Liver (tissue), 3 donors: ENCODE results near the gene PNPT1.
"Not testable (repeated sequence)": the region's sequence is repeated elsewhere in the genome, so short reads cannot be mapped to it uniquely, and the experiment has no call there.

Experiments
- CTCF ChIP-seq: fragments of 150-350 bp; IDR thresholded peaks from 2 replicates; pipeline ENCODE4 v1.5.1; 2017; ENCODE audit warnings: improper control_type of control experiment, low read depth, low read length; ENCODE audit not compliant: missing input control
- EGR1 ChIP-seq, 2 donors: IDR thresholded peaks; 2 replicates each; pipeline ENCODE4 v1.6.1; 2016 to 2018; ENCODE audit warnings: antibody characterized with exemption in 2 of 2, low read depth in 2 of 2
- FOXA1 ChIP-seq: IDR thresholded peaks from 2 replicates; pipeline ENCODE4 v1.6.1; 2016; ENCODE audit warnings: antibody characterized with exemption
- GABPA ChIP-seq, 2 donors: IDR thresholded peaks in 1 of 2; conservative IDR thresholded peaks in 1 of 2; 2 replicates each; pipeline ENCODE4 v1.6.1; 2016; ENCODE audit warnings: antibody characterized with exemption in 2 of 2, mild to moderate bottlenecking in 1 of 2, moderate library complexity in 1 of 2
- JUND ChIP-seq, 2 donors: IDR thresholded peaks; 2 replicates each; pipeline ENCODE4 v1.6.1; 2016; ENCODE audit warnings: antibody characterized with exemption in 2 of 2
- MAX ChIP-seq: IDR thresholded peaks from 2 replicates; pipeline ENCODE4 v1.6.1; 2016; ENCODE audit warnings: antibody characterized with exemption
- NR2F2 ChIP-seq: IDR thresholded peaks from 2 replicates; pipeline ENCODE4 v1.6.1; 2016; ENCODE audit warnings: antibody characterized with exemption
- RAD21 ChIP-seq, 2 donors: IDR thresholded peaks; 2 replicates each; pipeline ENCODE4 v1.6.1; 2016; ENCODE audit warnings: antibody characterized with exemption in 2 of 2, mild to moderate bottlenecking in 2 of 2
- SP1 ChIP-seq: IDR thresholded peaks from 2 replicates; pipeline ENCODE4 v1.6.1; 2018; ENCODE audit warnings: antibody characterized with exemption, mild to moderate bottlenecking
- YY1 ChIP-seq: IDR thresholded peaks from 2 replicates; pipeline ENCODE4 v1.6.1; 2016; ENCODE audit warnings: antibody characterized with exemption, mild to moderate bottlenecking
- ZBTB33 ChIP-seq: IDR thresholded peaks from 2 replicates; pipeline ENCODE4 v1.6.1; 2016; ENCODE audit warnings: antibody characterized with exemption
- TF ChIP-seq, protein P1 (sequence below): IDR thresholded peaks from 2 replicates; pipeline ENCODE4 v1.6.1; 2016; ENCODE audit warnings: antibody characterized with exemption, mild to moderate bottlenecking
- donor health status: healthy.
- donor health status: healthy.

DNA sequence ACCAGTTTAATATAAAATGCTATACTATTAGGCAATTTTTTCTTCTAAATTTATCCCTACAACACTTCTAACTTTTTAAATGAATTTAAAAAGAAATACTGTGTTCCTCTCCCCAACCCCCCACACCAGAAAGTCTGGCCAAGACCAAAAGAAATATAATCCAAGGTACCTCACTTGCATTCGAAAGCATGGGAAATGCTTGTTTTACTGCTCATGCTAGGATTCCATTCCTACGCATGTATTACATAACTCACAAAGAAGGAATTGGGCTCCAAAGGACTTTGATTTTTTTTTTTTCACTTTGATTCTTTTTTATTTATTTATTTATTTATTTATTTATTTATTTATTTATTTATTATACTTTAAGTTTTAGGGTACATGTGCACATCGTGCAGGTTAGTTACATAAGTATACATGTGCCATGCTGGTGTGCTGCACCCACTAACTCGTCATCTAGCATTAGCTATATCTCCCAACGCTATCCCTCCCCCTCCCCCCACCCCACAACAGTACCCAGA is 42.4 kb upstream of the PNPT1 start:
- not testable (repeated sequence) for TF ChIP-seq CTCF; YY1; SP1; MAX; JUND (IDR thresholded peaks at IDR 0.05); RAD21 (IDR thresholded peaks at IDR 0.05); FOXA1; EGR1 (IDR thresholded peaks at IDR 0.05; ENCODE audit: low read depth in 2 of 2); GABPA (IDR thresholded peaks at IDR 0.05 in 1 of 2, conservative IDR thresholded peaks at IDR 0.05 in 1 of 2); NR2F2; ZBTB33
- TF ChIP-seq, protein P1, sequence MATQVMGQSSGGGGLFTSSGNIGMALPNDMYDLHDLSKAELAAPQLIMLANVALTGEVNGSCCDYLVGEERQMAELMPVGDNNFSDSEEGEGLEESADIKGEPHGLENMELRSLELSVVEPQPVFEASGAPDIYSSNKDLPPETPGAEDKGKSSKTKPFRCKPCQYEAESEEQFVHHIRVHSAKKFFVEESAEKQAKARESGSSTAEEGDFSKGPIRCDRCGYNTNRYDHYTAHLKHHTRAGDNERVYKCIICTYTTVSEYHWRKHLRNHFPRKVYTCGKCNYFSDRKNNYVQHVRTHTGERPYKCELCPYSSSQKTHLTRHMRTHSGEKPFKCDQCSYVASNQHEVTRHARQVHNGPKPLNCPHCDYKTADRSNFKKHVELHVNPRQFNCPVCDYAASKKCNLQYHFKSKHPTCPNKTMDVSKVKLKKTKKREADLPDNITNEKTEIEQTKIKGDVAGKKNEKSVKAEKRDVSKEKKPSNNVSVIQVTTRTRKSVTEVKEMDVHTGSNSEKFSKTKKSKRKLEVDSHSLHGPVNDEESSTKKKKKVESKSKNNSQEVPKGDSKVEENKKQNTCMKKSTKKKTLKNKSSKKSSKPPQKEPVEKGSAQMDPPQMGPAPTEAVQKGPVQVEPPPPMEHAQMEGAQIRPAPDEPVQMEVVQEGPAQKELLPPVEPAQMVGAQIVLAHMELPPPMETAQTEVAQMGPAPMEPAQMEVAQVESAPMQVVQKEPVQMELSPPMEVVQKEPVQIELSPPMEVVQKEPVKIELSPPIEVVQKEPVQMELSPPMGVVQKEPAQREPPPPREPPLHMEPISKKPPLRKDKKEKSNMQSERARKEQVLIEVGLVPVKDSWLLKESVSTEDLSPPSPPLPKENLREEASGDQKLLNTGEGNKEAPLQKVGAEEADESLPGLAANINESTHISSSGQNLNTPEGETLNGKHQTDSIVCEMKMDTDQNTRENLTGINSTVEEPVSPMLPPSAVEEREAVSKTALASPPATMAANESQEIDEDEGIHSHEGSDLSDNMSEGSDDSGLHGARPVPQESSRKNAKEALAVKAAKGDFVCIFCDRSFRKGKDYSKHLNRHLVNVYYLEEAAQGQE: not testable (repeated sequence)
